Measurements from ENCODE around the gene PAX7.

DNA sequence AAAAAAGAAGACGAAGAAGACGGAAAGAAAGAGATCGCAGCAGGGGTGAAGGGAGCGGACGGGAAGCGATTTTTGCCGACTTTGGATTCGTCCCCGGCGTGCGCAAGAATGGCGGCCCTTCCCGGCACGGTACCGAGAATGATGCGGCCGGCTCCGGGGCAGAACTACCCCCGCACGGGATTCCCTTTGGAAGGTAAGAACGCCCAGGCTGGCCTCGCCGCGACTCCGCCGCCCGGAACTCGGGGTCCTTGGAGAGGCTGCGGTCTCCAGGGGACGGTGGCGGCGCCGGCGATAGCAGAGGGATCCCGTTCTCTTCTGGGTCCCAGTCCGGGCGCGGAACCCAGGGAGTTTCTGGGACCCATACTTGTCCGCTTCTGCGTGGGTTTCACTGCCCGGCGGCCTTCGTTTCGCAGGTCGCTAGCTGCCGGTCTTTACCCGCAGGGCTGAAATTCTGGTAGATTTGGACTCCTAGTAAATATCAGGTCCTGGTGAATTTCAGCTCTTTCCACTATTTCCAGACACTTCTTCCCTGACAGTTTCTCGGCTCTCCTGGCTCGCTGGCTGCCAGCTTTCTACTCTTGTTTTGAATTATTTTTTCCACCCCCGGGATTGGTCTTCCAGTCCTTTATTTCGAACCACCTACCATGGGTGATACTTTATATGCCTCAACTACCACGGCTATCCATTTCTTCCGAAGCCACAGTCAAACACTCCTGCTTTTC lies 1.0 kb downstream of the PAX7 start:
- TF ChIP-seq, protein P1, sequence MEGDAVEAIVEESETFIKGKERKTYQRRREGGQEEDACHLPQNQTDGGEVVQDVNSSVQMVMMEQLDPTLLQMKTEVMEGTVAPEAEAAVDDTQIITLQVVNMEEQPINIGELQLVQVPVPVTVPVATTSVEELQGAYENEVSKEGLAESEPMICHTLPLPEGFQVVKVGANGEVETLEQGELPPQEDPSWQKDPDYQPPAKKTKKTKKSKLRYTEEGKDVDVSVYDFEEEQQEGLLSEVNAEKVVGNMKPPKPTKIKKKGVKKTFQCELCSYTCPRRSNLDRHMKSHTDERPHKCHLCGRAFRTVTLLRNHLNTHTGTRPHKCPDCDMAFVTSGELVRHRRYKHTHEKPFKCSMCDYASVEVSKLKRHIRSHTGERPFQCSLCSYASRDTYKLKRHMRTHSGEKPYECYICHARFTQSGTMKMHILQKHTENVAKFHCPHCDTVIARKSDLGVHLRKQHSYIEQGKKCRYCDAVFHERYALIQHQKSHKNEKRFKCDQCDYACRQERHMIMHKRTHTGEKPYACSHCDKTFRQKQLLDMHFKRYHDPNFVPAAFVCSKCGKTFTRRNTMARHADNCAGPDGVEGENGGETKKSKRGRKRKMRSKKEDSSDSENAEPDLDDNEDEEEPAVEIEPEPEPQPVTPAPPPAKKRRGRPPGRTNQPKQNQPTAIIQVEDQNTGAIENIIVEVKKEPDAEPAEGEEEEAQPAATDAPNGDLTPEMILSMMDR (IDR thresholded peaks at IDR 0.05), result no peak
- no peak for TF ChIP-seq POLR2AphosphoS5 (IDR thresholded peaks at IDR 0.05)
- TF ChIP-seq POLR2A (IDR thresholded peaks at IDR 0.05; ENCODE audit: low read depth), result no peak
- no peak for TF ChIP-seq EP300 (IDR thresholded peaks at IDR 0.05)
